ENCODE data around the gene SPSB3. TPM values are rescaled to one million over a fixed set of nuclear protein-coding genes. Genes with fewer than 3 reads are reported as not detected.
"Not testable (repeated sequence)": the region's sequence is repeated elsewhere in the genome, so short reads cannot be mapped to it uniquely, and the experiment has no call there.

Gene SPSB3
- polyA plus RNA-seq, 1 donor (not counting 4 experiments of a cell fraction or from before 2014, with no cell fraction given), result 9.5 TPM

DNA sequence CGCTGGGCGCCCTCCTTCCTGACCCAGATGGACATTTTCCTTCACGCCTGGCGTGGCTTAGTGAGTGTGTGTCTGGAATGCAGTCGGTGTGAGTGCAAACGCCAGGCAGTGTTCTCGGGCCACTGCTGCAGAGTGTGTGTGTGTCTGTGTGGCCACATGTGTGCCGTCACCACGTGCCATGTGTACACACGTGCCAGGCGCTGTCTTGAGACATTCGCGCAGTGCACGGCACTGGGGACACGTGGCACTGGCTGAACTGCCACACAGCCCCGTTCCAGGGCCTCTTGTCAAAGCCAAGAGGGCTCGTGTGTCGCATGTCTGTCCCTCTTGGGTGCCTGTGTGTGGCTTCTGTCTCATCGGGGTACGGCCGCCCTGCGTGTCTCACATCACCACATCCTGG lies 47.6 kb downstream of the SPSB3 start:
- H3K36me3 ChIP-seq (ENCODE audit: control insufficient read depth in 2 of 2, extremely low read depth in 1 of 2, insufficient read depth in 2 of 2, low read length in 2 of 2), result peaks cover 5 to 7% of the 10 kb centered on the region in 2 experiments
- no peak overlapping the region for H3K27ac ChIP-seq (ENCODE audit: control insufficient read depth, insufficient read depth, low read length)
- H3K4me1 ChIP-seq (ENCODE audit: control insufficient read depth, extremely low read depth, insufficient read depth, low read length), result no peaks in the 10 kb centered on the region
- FAIRE-seq (no peak), DNase-seq (ENCODE audit: low read depth, low spot score) (no peak)
- peaks cover 35% of the 10 kb centered on the region for H3K9me3 ChIP-seq (ENCODE audit: control insufficient read depth, low read depth, low read length)
- H4K20me1 ChIP-seq (ENCODE audit: control insufficient read depth, extremely low read depth, insufficient read depth, low read length), result no peaks in the 10 kb centered on the region
- dilution Hi-C loops (cut with MboI; ENCODE audit: extremely low pct_ligation_motif_present, low sequenced_read_pairs), result no loop called here
- no peak overlapping the region for H3K4me2 ChIP-seq (ENCODE audit: control insufficient read depth, extremely low read depth, insufficient read depth, low read depth, low read length)
- TF ChIP-seq EZH2 (IDR thresholded peaks at IDR 0.05; ENCODE audit: low read length), result no peak
- TF ChIP-seq, protein P1, sequence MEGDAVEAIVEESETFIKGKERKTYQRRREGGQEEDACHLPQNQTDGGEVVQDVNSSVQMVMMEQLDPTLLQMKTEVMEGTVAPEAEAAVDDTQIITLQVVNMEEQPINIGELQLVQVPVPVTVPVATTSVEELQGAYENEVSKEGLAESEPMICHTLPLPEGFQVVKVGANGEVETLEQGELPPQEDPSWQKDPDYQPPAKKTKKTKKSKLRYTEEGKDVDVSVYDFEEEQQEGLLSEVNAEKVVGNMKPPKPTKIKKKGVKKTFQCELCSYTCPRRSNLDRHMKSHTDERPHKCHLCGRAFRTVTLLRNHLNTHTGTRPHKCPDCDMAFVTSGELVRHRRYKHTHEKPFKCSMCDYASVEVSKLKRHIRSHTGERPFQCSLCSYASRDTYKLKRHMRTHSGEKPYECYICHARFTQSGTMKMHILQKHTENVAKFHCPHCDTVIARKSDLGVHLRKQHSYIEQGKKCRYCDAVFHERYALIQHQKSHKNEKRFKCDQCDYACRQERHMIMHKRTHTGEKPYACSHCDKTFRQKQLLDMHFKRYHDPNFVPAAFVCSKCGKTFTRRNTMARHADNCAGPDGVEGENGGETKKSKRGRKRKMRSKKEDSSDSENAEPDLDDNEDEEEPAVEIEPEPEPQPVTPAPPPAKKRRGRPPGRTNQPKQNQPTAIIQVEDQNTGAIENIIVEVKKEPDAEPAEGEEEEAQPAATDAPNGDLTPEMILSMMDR (optimal IDR thresholded peaks at IDR 0.05 in 1 of 3, IDR thresholded peaks at IDR 0.05 in 1 of 3, conservative IDR thresholded peaks at IDR 0.05 in 1 of 3; ENCODE audit: extremely low read depth in 1 of 3, insufficient read depth in 2 of 3, low read length in 3 of 3), result no peak
- peaks cover 17% of the 10 kb centered on the region for H3K79me2 ChIP-seq (ENCODE audit: control insufficient read depth, insufficient read depth, low read length)
- no peak overlapping the region for H2AFZ ChIP-seq (ENCODE audit: control insufficient read depth, low read length)
- H3K9me1 ChIP-seq (ENCODE audit: control insufficient read depth, extremely low read depth, insufficient read depth, low read length), result no peaks in the 10 kb centered on the region
- no peak overlapping the region for H3K4me3 ChIP-seq (ENCODE audit: control insufficient read depth in 2 of 3, extremely low read depth in 1 of 3, insufficient read depth in 2 of 3, low read depth in 1 of 3, low read length in 3 of 3)
- no peaks in the 10 kb centered on the region for H3K27me3 ChIP-seq (ENCODE audit: control insufficient read depth, extremely low read depth, insufficient read depth, low read length)
- H3K9ac ChIP-seq (ENCODE audit: control insufficient read depth, extremely low read depth, insufficient read depth, low read length), result no peak overlapping the region

DNA sequence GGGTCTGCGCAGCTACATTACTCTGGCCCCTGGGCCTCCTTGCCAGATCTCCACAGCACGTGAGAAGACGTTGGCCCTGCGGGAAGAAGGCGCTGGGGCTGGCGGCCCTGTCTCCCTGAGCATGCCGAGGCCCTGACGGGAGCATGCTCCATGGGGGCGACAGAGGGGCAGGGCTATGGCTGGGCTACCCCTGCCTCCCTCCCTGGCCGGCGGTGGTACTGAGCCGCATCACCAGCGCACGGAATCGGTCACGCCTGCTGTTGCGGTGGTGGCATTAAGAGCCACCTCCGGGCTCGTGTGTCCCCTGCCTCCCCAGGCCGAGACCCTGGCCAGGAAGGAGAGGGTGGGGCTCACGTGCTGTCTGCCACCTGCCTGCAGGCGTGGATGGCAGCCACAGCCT lies 48.2 kb downstream of the SPSB3 start:
- dilution Hi-C loops (cut with MboI; ENCODE audit: extremely low pct_ligation_motif_present, low sequenced_read_pairs), result no loop called here
- no peak overlapping the region for H2AFZ ChIP-seq (ENCODE audit: control insufficient read depth, low read length)
- peaks cover 30% of the 10 kb centered on the region for H3K9me3 ChIP-seq (ENCODE audit: control insufficient read depth, low read depth, low read length)
- DNase-seq (ENCODE audit: low read depth, low spot score) (no peak), FAIRE-seq (no peak)
- H3K27me3 ChIP-seq (ENCODE audit: control insufficient read depth, extremely low read depth, insufficient read depth, low read length), result no peaks in the 10 kb centered on the region
- no peak overlapping the region for H3K27ac ChIP-seq (ENCODE audit: control insufficient read depth, insufficient read depth, low read length)
- no peak overlapping the region for H3K4me2 ChIP-seq (ENCODE audit: control insufficient read depth, extremely low read depth, insufficient read depth, low read depth, low read length)
- H3K4me1 ChIP-seq (ENCODE audit: control insufficient read depth, extremely low read depth, insufficient read depth, low read length), result no peaks in the 10 kb centered on the region
- peaks cover 15% of the 10 kb centered on the region for H3K79me2 ChIP-seq (ENCODE audit: control insufficient read depth, insufficient read depth, low read length)
- no peak overlapping the region for H3K4me3 ChIP-seq (ENCODE audit: control insufficient read depth in 2 of 3, extremely low read depth in 1 of 3, insufficient read depth in 2 of 3, low read depth in 1 of 3, low read length in 3 of 3)
- TF ChIP-seq, protein P1 (optimal IDR thresholded peaks at IDR 0.05 in 1 of 3, IDR thresholded peaks at IDR 0.05 in 1 of 3, conservative IDR thresholded peaks at IDR 0.05 in 1 of 3; ENCODE audit: extremely low read depth in 1 of 3, insufficient read depth in 2 of 3, low read length in 3 of 3), result no peak
- TF ChIP-seq EZH2 (IDR thresholded peaks at IDR 0.05; ENCODE audit: low read length), result no peak
- H4K20me1 ChIP-seq (ENCODE audit: control insufficient read depth, extremely low read depth, insufficient read depth, low read length), result no peaks in the 10 kb centered on the region
- H3K9me1 ChIP-seq (ENCODE audit: control insufficient read depth, extremely low read depth, insufficient read depth, low read length), result no peaks in the 10 kb centered on the region
- no peak overlapping the region for H3K9ac ChIP-seq (ENCODE audit: control insufficient read depth, extremely low read depth, insufficient read depth, low read length)
- H3K36me3 ChIP-seq (ENCODE audit: control insufficient read depth in 2 of 2, extremely low read depth in 1 of 2, insufficient read depth in 2 of 2, low read length in 2 of 2), result peaks cover 6 to 9% of the 10 kb centered on the region in 2 experiments

DNA sequence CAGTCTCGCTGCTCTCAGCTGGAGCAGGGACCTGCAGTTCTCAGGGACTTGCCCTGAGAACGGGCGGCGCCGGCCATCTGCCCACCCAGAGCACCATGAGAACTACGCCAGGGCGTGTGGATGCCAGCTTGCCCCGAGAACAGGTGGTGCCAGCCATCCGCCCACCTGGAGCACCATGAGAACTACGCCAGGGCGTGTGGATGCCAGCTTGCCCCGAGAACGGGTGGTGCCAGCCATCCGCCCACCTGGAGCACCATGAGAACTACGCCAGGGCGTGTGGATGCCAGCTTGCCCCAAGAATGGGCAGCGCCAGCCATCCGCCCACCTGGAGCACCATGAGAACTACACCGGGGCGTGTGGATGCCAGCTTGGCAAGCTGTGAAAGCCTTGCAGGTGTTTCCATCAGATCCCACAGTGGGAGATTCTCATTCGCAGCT lies 49.8 kb downstream of the SPSB3 start:
- H3K4me2 ChIP-seq (ENCODE audit: control insufficient read depth, extremely low read depth, insufficient read depth, low read depth, low read length); H3K4me1 ChIP-seq (ENCODE audit: control insufficient read depth, extremely low read depth, insufficient read depth, low read length); H4K20me1 ChIP-seq (ENCODE audit: control insufficient read depth, extremely low read depth, insufficient read depth, low read length); DNase-seq (ENCODE audit: low read depth, low spot score); H3K36me3 ChIP-seq (ENCODE audit: control insufficient read depth in 2 of 2, extremely low read depth in 1 of 2, insufficient read depth in 2 of 2, low read length in 2 of 2); dilution Hi-C loops (cut with MboI; ENCODE audit: extremely low pct_ligation_motif_present, low sequenced_read_pairs); H3K27ac ChIP-seq (ENCODE audit: control insufficient read depth, insufficient read depth, low read length); H3K4me3 ChIP-seq (ENCODE audit: control insufficient read depth in 2 of 3, extremely low read depth in 1 of 3, insufficient read depth in 2 of 3, low read depth in 1 of 3, low read length in 3 of 3); H3K9me1 ChIP-seq (ENCODE audit: control insufficient read depth, extremely low read depth, insufficient read depth, low read length); H3K27me3 ChIP-seq (ENCODE audit: control insufficient read depth, extremely low read depth, insufficient read depth, low read length); FAIRE-seq; H2AFZ ChIP-seq (ENCODE audit: control insufficient read depth, low read length); H3K9ac ChIP-seq (ENCODE audit: control insufficient read depth, extremely low read depth, insufficient read depth, low read length): not testable (repeated sequence)
- peaks cover 15% of the 10 kb centered on the region for H3K79me2 ChIP-seq (ENCODE audit: control insufficient read depth, insufficient read depth, low read length)
- H3K9me3 ChIP-seq (ENCODE audit: control insufficient read depth, low read depth, low read length), result peaks cover 23% of the 10 kb centered on the region
